CD4-positive, alpha-beta T cell (primary cell): ENCODE results near the gene SCIMP. TPM values are rescaled to one million over a fixed set of nuclear protein-coding genes. Genes with fewer than 3 reads are reported as not detected.

ENCODE experiments used
- ATAC-seq: fragments of 200-7000 bp; cut with Tn5 transposase; one replicate; pipeline ENCODE4 v1.10.0; 2022; ENCODE audit warnings: mild to moderate bottlenecking; ENCODE audit not compliant: poor library complexity
- CTCF ChIA-PET: fragments of 350-600 bp; sonication (Branson Sonifier 250); formaldehyde crosslinking; loops from one replicate; lab custom pipeline; 2021; ENCODE audit warnings: antibody characterized with exemption, inconsistent platforms; lab: Charles Lee
- POLR2A ChIA-PET: fragments of 350-600 bp; sonication (Branson Sonifier 250); formaldehyde crosslinking; loops from one replicate; lab custom pipeline; 2021; ENCODE audit warnings: antibody characterized with exemption, inconsistent platforms; lab: Charles Lee
- DNase-seq, 14 experiments: peaks; one replicate each; pipeline ENCODE4 v3.0.0-alpha.2; 2013 to 2020; ENCODE audit warnings: mixed read lengths in 2 of 14
- H3K27ac ChIP-seq, 2 donors: one replicate each; pipeline versions ENCODE4 v1.5.1 to v1.7.0; 2013; ENCODE audit warnings: low read length in 2 of 2, low read depth in 1 of 2, mild to moderate bottlenecking in 1 of 2
- H3K27me3 ChIP-seq, 2 experiments: 1 replicate in 1 of 2; 2 replicates in 1 of 2; pipeline versions ENCODE4 v1.6.1 to v1.7.0; 2013; ENCODE audit warnings: low read length in 2 of 2, control low read depth in 1 of 2, mild to moderate bottlenecking in 1 of 2, moderate library complexity in 1 of 2; ENCODE audit not compliant: insufficient read depth in 2 of 2, control insufficient read depth in 1 of 2
- H3K36me3 ChIP-seq: one replicate; pipeline ENCODE4 v1.6.1; 2013; ENCODE audit warnings: low read length, control low read depth; ENCODE audit not compliant: insufficient read depth
- H3K4me1 ChIP-seq: one replicate; pipeline ENCODE4 v1.6.1; 2013; ENCODE audit warnings: low read length, control low read depth; ENCODE audit not compliant: insufficient read depth
- H3K4me3 ChIP-seq: one replicate; pipeline ENCODE4 v1.5.1; 2013; ENCODE audit warnings: mild to moderate bottlenecking, low read length, moderate library complexity
- H3K9me3 ChIP-seq, 2 experiments: 1 replicate in 1 of 2; 2 replicates in 1 of 2; pipeline versions ENCODE4 v1.6.1 to v1.7.0; 2013; ENCODE audit warnings: low read length in 2 of 2, mild to moderate bottlenecking in 2 of 2, control low read depth in 1 of 2, moderate library complexity in 1 of 2; ENCODE audit not compliant: control insufficient read depth in 1 of 2, insufficient read depth in 1 of 2
- H3K27ac Mint-ChIP-seq: one replicate; pipeline ENCODE4 v1.8.0; 2020; ENCODE audit warnings: mixed read lengths
- H3K27me3 Mint-ChIP-seq: one replicate; pipeline ENCODE4 v1.8.0; 2021; ENCODE audit warnings: mixed read lengths
- H3K36me3 Mint-ChIP-seq: one replicate; pipeline ENCODE4 v1.8.0; 2021; ENCODE audit warnings: low read depth, mixed read lengths
- H3K4me1 Mint-ChIP-seq: one replicate; pipeline ENCODE4 v1.8.0; 2021; ENCODE audit warnings: low read depth, mixed read lengths
- H3K4me3 Mint-ChIP-seq: one replicate; pipeline ENCODE4 v1.8.0; 2020; ENCODE audit warnings: mild to moderate bottlenecking, mixed read lengths
- H3K9me3 Mint-ChIP-seq: one replicate; pipeline ENCODE4 v1.8.0; 2020; ENCODE audit warnings: mixed read lengths
- intact Hi-C, 2 experiments: fragments of 100-400 bp; cut with DNase I in 1 of 2; cut with micrococcal nuclease in 1 of 2; formaldehyde crosslinking; loops; one replicate each; pipeline versions ENCODE4 v1.15.1 to v1.9.0; 2023 to 2025; cut with DNase I, micrococcal nuclease
- total RNA-seq, 174 experiments: library from RNA in 2 of 174; stranded (reverse) in 2 of 174; gene quantifications; one replicate each; pipeline ENCODE4 v1.2.3 and lab custom pipeline; 2021 to 2026
- TF ChIP-seq, protein P1 (sequence below): fragments of 200-600 bp; IDR thresholded peaks from one replicate; pipeline ENCODE4 v1.8.0; 2022; ENCODE audit warnings: antibody characterized with exemption, mild to moderate bottlenecking

SCIMP gene
- total RNA-seq, 2 experiments from 2014 or later, result 0.31 to 0.47 TPM

DNA sequence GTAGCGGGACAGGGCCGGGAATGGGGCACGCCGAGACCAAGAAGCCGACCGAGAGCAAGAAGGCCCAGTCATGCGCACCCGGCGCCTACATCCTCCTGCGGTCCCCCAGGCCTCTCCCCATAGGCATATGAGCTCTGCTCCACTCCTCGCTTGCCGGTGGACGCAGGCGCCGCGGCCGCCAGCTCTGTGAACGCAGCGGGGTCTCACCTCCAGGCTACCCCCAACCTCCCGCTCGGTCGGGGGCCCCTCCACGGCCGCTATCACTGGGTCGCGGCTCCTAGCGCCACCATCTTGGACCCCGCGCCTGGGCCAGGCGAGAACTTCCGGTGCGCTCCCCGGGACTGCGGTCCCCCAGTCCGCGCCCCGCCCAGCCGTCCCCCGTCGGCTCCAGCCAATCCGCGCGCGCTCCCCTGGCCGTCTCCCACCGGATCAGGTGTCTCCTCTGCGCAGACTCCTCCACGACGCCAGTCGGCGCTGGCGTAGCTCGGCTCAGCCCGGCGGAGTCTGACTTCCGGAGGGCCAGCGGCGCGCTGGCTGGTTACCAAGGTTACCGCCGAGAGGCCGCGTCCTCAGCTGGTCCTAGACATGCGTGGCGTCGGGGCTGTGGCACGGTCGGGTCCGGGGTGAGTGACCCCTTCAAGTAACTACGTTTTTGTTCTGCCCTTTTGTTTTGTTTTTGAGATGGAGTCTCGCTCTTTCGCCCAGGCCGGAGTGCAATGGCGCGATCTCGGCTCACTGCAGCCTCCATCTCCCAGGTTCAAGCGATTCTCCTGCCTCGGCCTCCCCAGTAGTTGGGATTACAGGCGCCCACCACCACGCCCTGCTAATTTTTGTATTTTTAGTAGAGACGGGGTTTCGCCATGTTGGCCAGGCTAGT lies 42.9 kb downstream of the SCIMP start, which contains the start of gene ZNF594:
Gene ZNF594 (minus strand): TSS at position 328 of the 877 bp plus-strand sequence. CDS start 7,612 bp downstream, outside the sequence.
- Mint-ChIP-seq H3K36me3 (peaks cover 56% of the 10 kb centered on the region), H3K27me3 (no peaks in the 10 kb centered on the region), H3K4me3 (peak within 1 kb of the TSS; percentile 95), H3K4me1 (peaks cover 33% of the 10 kb centered on the region), H3K9me3 (peaks cover 5% of the 10 kb centered on the region), H3K27ac (peak within 1 kb of the TSS; percentile 88)
- H3K27me3 ChIP-seq, result no peaks in the 10 kb centered on the region
- peak within 1 kb of the TSS; percentile 97 for H3K4me3 ChIP-seq
- H3K36me3 ChIP-seq, result peaks cover 5% of the 10 kb centered on the region
- CTCF ChIA-PET, result interaction anchor here (0.6 to 1.9 kb wide), 11 partner anchors 9 to 247 kb away, joined by 3 to 10 read pairs (median 4); partner anchors contain the start of genes C1QBP, NUP88, RPAIN and SPAG7
- H3K27ac ChIP-seq, result peak within 1 kb of the TSS; percentile 51 to 81
- TF ChIP-seq, protein P1, sequence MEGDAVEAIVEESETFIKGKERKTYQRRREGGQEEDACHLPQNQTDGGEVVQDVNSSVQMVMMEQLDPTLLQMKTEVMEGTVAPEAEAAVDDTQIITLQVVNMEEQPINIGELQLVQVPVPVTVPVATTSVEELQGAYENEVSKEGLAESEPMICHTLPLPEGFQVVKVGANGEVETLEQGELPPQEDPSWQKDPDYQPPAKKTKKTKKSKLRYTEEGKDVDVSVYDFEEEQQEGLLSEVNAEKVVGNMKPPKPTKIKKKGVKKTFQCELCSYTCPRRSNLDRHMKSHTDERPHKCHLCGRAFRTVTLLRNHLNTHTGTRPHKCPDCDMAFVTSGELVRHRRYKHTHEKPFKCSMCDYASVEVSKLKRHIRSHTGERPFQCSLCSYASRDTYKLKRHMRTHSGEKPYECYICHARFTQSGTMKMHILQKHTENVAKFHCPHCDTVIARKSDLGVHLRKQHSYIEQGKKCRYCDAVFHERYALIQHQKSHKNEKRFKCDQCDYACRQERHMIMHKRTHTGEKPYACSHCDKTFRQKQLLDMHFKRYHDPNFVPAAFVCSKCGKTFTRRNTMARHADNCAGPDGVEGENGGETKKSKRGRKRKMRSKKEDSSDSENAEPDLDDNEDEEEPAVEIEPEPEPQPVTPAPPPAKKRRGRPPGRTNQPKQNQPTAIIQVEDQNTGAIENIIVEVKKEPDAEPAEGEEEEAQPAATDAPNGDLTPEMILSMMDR, result peak; percentile 80
- POLR2A ChIA-PET, result interaction anchor here (0.6 to 3.3 kb wide), 14 partner anchors 9 to 1049 kb away, joined by 3 to 20 read pairs (median 4); partner anchors contain the start of genes C1QBP, CYB5D2, DHX33 and NUP88
- H3K9me3 ChIP-seq, result peaks cover 14 to 21% of the 10 kb centered on the region in 2 experiments
- DNase-seq (peak; percentile 94 to 98 (median 96)), ATAC-seq (peak; percentile 99)
- peaks cover 23% of the 10 kb centered on the region for H3K4me1 ChIP-seq
- intact Hi-C loops, result loop anchor here in 1 of 2 experiments (2.0 to 10.0 kb wide), 5 partner anchors 79 to 1047 kb away; partner anchors contain the start of genes CAMTA2, CYB5D2, DERL2 and DHX33

DNA sequence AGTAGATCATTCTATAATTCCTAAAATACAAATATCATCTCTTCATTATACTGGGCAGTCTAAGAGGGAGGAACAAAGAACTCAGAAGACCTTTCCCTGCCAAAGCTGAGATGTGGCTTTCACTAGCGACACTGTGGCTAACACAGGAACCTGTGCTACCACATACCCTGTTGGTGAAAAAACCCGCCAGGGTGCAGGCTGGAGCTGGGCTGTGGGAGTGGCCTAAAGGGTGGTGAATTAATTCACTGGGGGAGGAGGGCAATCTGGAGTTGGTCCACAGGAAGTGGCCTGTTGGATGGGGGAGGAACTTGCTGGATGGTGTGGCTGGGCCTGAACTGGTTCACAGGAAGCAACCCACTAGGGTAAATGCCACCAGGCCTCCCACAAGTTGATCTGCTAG lies 50.4 kb downstream of the SCIMP start:
- peak in 2 of 14 experiments; percentile 46 to 70 for DNase-seq
- H3K9me3 Mint-ChIP-seq, result peaks cover 13% of the 10 kb centered on the region
- no peak overlapping the region for H3K4me3 Mint-ChIP-seq

DNA sequence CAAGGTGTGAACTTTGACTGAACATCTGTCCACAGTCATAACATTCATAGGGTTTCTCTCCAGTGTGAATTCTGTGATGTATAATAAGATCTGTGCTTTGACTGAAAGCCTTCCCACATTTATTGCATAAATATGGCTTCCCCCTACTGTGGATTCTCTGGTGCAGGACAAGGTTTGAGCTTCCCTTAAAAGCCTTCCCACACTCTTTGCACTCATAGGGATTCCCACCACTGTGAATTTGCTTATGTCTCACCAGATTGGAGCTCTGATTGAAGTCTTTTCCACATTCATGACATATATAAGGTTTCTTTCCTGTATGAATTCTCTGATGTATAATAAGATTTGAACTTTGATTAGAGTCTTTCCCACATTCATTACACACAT lies 51.3 kb downstream of the SCIMP start:
- no peak for ATAC-seq

More for the DNA sequence above, 50.4 kb downstream of the SCIMP start:
- Mint-ChIP-seq H3K4me1 (no peaks in the 10 kb centered on the region), H3K36me3 (peaks cover 86% of the 10 kb centered on the region), H3K27me3 (no peaks in the 10 kb centered on the region), H3K27ac (no peak overlapping the region)
- H3K27me3 ChIP-seq, result no peaks in the 10 kb centered on the region
- no peaks in the 10 kb centered on the region for H3K4me1 ChIP-seq
- H3K36me3 ChIP-seq, result peaks cover 4% of the 10 kb centered on the region
- no peak for ATAC-seq
- POLR2A ChIA-PET, result no interaction called here
- TF ChIP-seq, protein P1, result no peak
- peaks cover 48 to 84% of the 10 kb centered on the region in 2 experiments for H3K9me3 ChIP-seq
- no peak overlapping the region for H3K4me3 ChIP-seq
- intact Hi-C loops, result loop anchor here in 1 of 2 experiments (5.0 kb wide), 1 partner anchor 92 kb away; no protein-coding TSS in a partner anchor
- no peak overlapping the region for H3K27ac ChIP-seq
- CTCF ChIA-PET, result no interaction called here

More for the DNA sequence above, 51.3 kb downstream of the SCIMP start:
- TF ChIP-seq, protein P1, result no peak
- Histone ChIP-seq H3K36me3 (peaks cover 4% of the 10 kb centered on the region), H3K4me1 (no peaks in the 10 kb centered on the region), H3K9me3 (peaks cover 45 to 93% of the 10 kb centered on the region in 2 experiments), H3K27me3 (no peaks in the 10 kb centered on the region), H3K4me3 (no peak overlapping the region), H3K27ac (no peak overlapping the region)
- intact Hi-C loops, result loop anchor here in 1 of 2 experiments (5.0 kb wide), 1 partner anchor 91 kb away; no protein-coding TSS in a partner anchor
- Mint-ChIP-seq H3K27ac (no peak overlapping the region), H3K4me3 (no peak overlapping the region), H3K9me3 (peaks cover 13% of the 10 kb centered on the region), H3K36me3 (peaks cover 87% of the 10 kb centered on the region), H3K27me3 (no peaks in the 10 kb centered on the region), H3K4me1 (no peaks in the 10 kb centered on the region)
- DNase-seq, result no peak
- ChIA-PET CTCF (interaction anchor here (1.5 kb wide), 1 partner anchor 8 kb away, joined by 5 read pairs; the partner anchor contains the start of gene ZNF594), POLR2A (interaction anchor here (0.6 to 1.7 kb wide), 2 partner anchors 8 to 59 kb away, joined by 3 to 7 read pairs; partner anchors contain the start of gene ZNF594)
